ENCODE results near the gene NPAS4.
"Not testable (repeated sequence)": the region's sequence is repeated elsewhere in the genome, so short reads cannot be mapped to it uniquely, and the experiment has no call there.

The NPAS4 gene

GRCh38 chr11:66459138-66459778, 38.4 kb downstream of the NPAS4 start:
- DNase-seq, result no peak

GRCh38 chr11:66462010-66462409, 41.2 kb downstream of the NPAS4 start:
- no peak for DNase-seq

- DNase-seq, result no peak
Measured at GRCh38 chr11:66462911-66463310, 42.1 kb downstream of the NPAS4 start.

GRCh38 chr11:66464116-66464515, 43.3 kb downstream of the NPAS4 start:
- DNase-seq, result not testable (repeated sequence)

- DNase-seq, result no peak
Measured at GRCh38 chr11:66464916-66465315, 44.1 kb downstream of the NPAS4 start.

GRCh38 chr11:66465373-66466224, 44.8 kb downstream of the NPAS4 start:
- no peak for DNase-seq

- DNase-seq, result peak; percentile 24
Measured at GRCh38 chr11:66466225-66467033, 45.6 kb downstream of the NPAS4 start, which contains the start of gene PELI3. PELI3 (plus strand) TSS chr11:66466905; CDS start chr11:66468129, 1,224 bp downstream.

- DNase-seq, result no peak
Measured at GRCh38 chr11:66467034-66467659, 46.3 kb downstream of the NPAS4 start.

GRCh38 chr11:66467756-66468155, 46.9 kb downstream of the NPAS4 start:
- DNase-seq, result no peak

- DNase-seq, result no peak
Measured at GRCh38 chr11:66468691-66469090, 47.9 kb downstream of the NPAS4 start.

- DNase-seq, result no peak
Measured at GRCh38 chr11:66469441-66469840, 48.6 kb downstream of the NPAS4 start.

- no peak for DNase-seq
Measured at GRCh38 chr11:66470015-66470414, 49.2 kb downstream of the NPAS4 start.

GRCh38 chr11:66471142-66471541, 50.3 kb downstream of the NPAS4 start:
- no peak for DNase-seq

GRCh38 chr11:66472054-66472453, 51.2 kb downstream of the NPAS4 start:
- no peak for DNase-seq

- DNase-seq, result no peak
Measured at GRCh38 chr11:66473167-66473566, 52.3 kb downstream of the NPAS4 start.

GRCh38 chr11:66473608-66474515, 53.0 kb downstream of the NPAS4 start:
- no peak for DNase-seq

- no peak for DNase-seq
Measured at GRCh38 chr11:66475349-66476172, 54.7 kb downstream of the NPAS4 start.
